Measurements from ENCODE around the gene IGFL2. TPM values are rescaled to one million over a fixed set of nuclear protein-coding genes. Genes with fewer than 3 reads are reported as not detected.

The IGFL2 gene
- total RNA-seq, 4 donors from 2014 or later, result 10.1 to 39.2 (median 16.1) TPM

DNA sequence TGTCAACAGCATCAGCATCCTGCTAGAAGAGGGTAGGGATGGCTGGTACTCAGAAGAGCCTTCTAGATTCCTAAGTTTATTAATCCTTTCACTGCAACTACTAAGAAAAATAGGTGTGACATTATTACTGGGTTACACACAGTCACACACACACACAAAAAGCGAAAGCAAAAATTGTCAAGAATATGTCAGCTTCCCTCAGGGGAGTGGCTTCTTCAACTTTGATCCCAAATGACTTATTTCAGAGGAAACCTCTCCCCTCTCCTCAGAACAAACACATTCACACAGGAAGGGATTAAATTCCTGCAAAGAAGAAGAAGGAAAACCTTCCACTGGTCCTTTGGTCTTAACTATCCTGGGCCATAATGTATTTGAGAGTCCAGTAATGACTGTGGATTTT lies 61.4 kb downstream of the IGFL2 start:
- Histone ChIP-seq H3K27ac (no peak overlapping the region), H3K27me3 (peaks cover 17% of the 10 kb centered on the region), H3K9me3 (no peaks in the 10 kb centered on the region), H3K36me3 (no peaks in the 10 kb centered on the region), H3K4me3 (no peak overlapping the region), H3K4me1 (peaks cover 59% of the 10 kb centered on the region)
- TF ChIP-seq CTCF (IDR thresholded peaks at IDR 0.05), result no peak
- no peak for TF ChIP-seq EP300 (IDR thresholded peaks at IDR 0.05)
- no peak for TF ChIP-seq POLR2AphosphoS5 (IDR thresholded peaks at IDR 0.05)
- TF ChIP-seq POLR2A (IDR thresholded peaks at IDR 0.05), result no peak
- no peak for DNase-seq (ENCODE audit: low spot score in 2 of 2)
- WGBS, result 78% methylated on average over 1 of the region's 1 CpG

DNA sequence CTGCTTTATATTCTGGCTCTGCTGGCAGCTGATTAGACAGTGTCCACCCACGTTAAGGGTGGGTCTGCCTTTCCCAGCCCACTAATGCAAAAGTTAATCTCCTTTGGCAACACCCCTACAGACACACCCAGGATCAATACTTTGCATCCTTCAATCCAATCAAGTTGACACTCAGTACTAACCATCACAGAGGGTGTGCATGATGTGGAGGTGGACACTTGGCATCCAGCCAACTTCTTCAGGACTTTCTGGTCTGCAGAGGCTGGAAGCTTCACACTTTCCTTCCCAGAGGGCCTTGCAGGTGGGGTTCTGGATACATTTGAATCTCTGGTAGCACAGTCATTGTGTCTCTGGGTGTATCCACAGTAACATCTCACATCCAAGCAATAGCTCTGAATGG lies 62.6 kb downstream of the IGFL2 start:
- H3K27ac ChIP-seq, result no peak overlapping the region
- WGBS, result 15% methylated on average over 1 of the region's 1 CpG
- peaks cover 17% of the 10 kb centered on the region for H3K27me3 ChIP-seq
- H3K36me3 ChIP-seq, result no peaks in the 10 kb centered on the region
- no peak for TF ChIP-seq POLR2AphosphoS5 (IDR thresholded peaks at IDR 0.05)
- TF ChIP-seq CTCF (IDR thresholded peaks at IDR 0.05), result no peak
- no peak for TF ChIP-seq EP300 (IDR thresholded peaks at IDR 0.05)
- TF ChIP-seq POLR2A (IDR thresholded peaks at IDR 0.05), result no peak
- DNase-seq (ENCODE audit: low spot score in 2 of 2), result no peak
- no peak overlapping the region for H3K4me3 ChIP-seq
- no peaks in the 10 kb centered on the region for H3K9me3 ChIP-seq
- peaks cover 57% of the 10 kb centered on the region for H3K4me1 ChIP-seq

Other genes starting within 250 kb of the IGFL2 start
- gene MYPOP, start 245.6 kb upstream of the IGFL2 start, total RNA-seq, result 1 to 10 TPM; 4.4 to 9.4 (median 6.5) TPM
- not detected for gene NANOS2, start 233.5 kb upstream of the IGFL2 start, total RNA-seq
- under 1 TPM; 0.21 to 0.97 (median 0.55) TPM for gene NOVA2, start 174.4 kb upstream of the IGFL2 start, total RNA-seq
- gene CCDC61, start 152.8 kb upstream of the IGFL2 start, total RNA-seq, result 10 to 100 TPM in 1 of 4 donors, 1 to 10 TPM in 3; 8.4 to 14.6 (median 9.5) TPM
- not detected for gene PGLYRP1, start 125.2 kb upstream of the IGFL2 start, total RNA-seq
- gene IGFL4, start 107.2 kb upstream of the IGFL2 start, total RNA-seq, result 10 to 100 TPM in 1 of 4 donors, 1 to 10 TPM in 3; 1.4 to 10.6 (median 5.5) TPM
- 10 to 100 TPM; 10.2 to 49.4 (median 16.8) TPM for gene IGFL3, start 23.6 kb upstream of the IGFL2 start, total RNA-seq
- gene IGFL1, start 81.5 kb downstream of the IGFL2 start, total RNA-seq, result not detected
- 10 to 100 TPM in 2 of 4 donors, 1 to 10 TPM in 2; 6.6 to 30.0 (median 18.5) TPM for gene HIF3A, start 148.8 kb downstream of the IGFL2 start, total RNA-seq
- 10 to 100 TPM; 38.2 to 66.0 (median 51.3) TPM for gene PPP5C, start 198.8 kb downstream of the IGFL2 start, total RNA-seq

Data from suprapubic skin (tissue), 4 donors.